Ishikawa (cell line): ENCODE data around the gene ARSB.
A peak's percentile ranks its signal among the peaks of the same experiment; 100 is the strongest.

Experiments
- CEBPB ChIP-seq: IDR thresholded peaks from 2 replicates; pipeline ENCODE4 v1.6.1; 2012
- CREB1 ChIP-seq: IDR thresholded peaks from 2 replicates; pipeline ENCODE4 v1.6.1; 2012; ENCODE audit warnings: low read depth
- EGR1 ChIP-seq: IDR thresholded peaks from 2 replicates; pipeline ENCODE4 v1.6.1; 2012
- EP300 ChIP-seq: IDR thresholded peaks from 2 replicates; pipeline ENCODE4 v1.6.1; 2012; ENCODE audit warnings: borderline replicate concordance
- FOXM1 ChIP-seq: IDR thresholded peaks from 2 replicates; pipeline ENCODE4 v1.6.1; 2012; ENCODE audit warnings: low read depth, borderline replicate concordance
- NFIC ChIP-seq: IDR thresholded peaks from 2 replicates; pipeline ENCODE4 v1.6.1; 2012
- RAD21 ChIP-seq: IDR thresholded peaks from 2 replicates; pipeline ENCODE4 v1.6.1; 2012; ENCODE audit warnings: low read depth
- TAF1 ChIP-seq: IDR thresholded peaks from 2 replicates; pipeline ENCODE4 v1.6.1; 2012; ENCODE audit warnings: low read depth, mild to moderate bottlenecking
- TCF12 ChIP-seq: IDR thresholded peaks from 2 replicates; pipeline ENCODE4 v1.6.1; 2012; ENCODE audit warnings: low read depth
- TEAD4 ChIP-seq: IDR thresholded peaks from 2 replicates; pipeline ENCODE4 v1.6.1; 2012
- YY1 ChIP-seq: IDR thresholded peaks from 2 replicates; pipeline ENCODE4 v1.6.1; 2012; ENCODE audit warnings: low read depth
- ZBTB7A ChIP-seq: IDR thresholded peaks from 2 replicates; pipeline ENCODE4 v1.6.1; 2012; ENCODE audit warnings: low read depth
- TF ChIP-seq, protein P1 (sequence below): IDR thresholded peaks from 2 replicates; pipeline ENCODE4 v1.6.1; 2012
- TF ChIP-seq, protein P2 (sequence below): IDR thresholded peaks from 2 replicates; pipeline ENCODE4 v1.6.1; 2012
- TF ChIP-seq, protein P3 (sequence below): IDR thresholded peaks from 2 replicates; pipeline ENCODE4 v1.6.1; 2012; ENCODE audit warnings: low read depth, mild to moderate bottlenecking

ARSB gene

DNA sequence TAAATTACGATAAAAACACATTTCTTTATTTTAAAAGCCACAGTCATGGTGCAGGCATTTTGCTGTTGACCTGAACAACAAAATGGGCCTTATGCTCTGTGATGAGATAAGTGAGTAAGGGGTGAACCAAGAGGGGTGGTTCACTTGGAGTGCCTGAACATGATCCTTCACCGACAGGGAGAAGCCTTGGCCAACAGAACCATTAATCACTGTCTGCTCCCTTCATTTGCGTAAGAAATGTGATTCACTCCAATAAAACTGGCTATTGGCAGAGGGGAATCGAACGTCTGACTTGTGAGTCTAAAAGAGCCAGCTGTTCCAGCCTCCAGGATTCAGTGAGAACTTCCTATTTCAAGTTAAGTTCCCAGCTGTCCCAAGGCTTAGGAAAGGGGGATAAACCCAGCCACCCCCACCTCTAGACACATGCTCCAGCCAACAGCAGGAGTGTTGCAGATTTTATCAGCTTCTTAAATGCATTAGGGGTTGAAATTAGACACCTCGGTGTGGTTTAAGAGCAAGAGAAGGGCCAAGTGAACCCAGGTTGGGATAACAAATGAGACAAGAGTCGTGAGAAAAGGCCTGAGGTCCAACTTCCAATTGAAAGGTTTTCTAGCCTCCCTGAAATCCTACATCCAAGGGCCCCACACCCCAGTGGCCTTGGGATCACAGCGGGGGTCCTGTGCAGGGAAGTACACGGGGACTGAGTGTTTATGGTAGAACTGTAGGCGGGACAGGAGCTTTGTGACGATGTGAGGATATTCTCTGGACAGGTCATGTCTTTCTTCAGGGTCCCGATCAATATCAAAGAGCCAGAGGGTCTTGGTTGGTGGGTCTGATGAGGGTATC lies 205.1 kb downstream of the ARSB start:
- TF ChIP-seq TAF1 (no peak), EP300 (no peak), CREB1 (no peak), YY1 (no peak), TEAD4 (no peak), TCF12 (no peak), EGR1 (no peak), RAD21 (no peak), NFIC (no peak), CEBPB (no peak), ZBTB7A (no peak), FOXM1 (no peak)
- TF ChIP-seq, protein P1, sequence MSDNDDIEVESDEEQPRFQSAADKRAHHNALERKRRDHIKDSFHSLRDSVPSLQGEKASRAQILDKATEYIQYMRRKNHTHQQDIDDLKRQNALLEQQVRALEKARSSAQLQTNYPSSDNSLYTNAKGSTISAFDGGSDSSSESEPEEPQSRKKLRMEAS: no peak
- TF ChIP-seq, protein P2, sequence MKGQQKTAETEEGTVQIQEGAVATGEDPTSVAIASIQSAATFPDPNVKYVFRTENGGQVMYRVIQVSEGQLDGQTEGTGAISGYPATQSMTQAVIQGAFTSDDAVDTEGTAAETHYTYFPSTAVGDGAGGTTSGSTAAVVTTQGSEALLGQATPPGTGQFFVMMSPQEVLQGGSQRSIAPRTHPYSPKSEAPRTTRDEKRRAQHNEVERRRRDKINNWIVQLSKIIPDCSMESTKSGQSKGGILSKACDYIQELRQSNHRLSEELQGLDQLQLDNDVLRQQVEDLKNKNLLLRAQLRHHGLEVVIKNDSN: no peak
- TF ChIP-seq, protein P3, sequence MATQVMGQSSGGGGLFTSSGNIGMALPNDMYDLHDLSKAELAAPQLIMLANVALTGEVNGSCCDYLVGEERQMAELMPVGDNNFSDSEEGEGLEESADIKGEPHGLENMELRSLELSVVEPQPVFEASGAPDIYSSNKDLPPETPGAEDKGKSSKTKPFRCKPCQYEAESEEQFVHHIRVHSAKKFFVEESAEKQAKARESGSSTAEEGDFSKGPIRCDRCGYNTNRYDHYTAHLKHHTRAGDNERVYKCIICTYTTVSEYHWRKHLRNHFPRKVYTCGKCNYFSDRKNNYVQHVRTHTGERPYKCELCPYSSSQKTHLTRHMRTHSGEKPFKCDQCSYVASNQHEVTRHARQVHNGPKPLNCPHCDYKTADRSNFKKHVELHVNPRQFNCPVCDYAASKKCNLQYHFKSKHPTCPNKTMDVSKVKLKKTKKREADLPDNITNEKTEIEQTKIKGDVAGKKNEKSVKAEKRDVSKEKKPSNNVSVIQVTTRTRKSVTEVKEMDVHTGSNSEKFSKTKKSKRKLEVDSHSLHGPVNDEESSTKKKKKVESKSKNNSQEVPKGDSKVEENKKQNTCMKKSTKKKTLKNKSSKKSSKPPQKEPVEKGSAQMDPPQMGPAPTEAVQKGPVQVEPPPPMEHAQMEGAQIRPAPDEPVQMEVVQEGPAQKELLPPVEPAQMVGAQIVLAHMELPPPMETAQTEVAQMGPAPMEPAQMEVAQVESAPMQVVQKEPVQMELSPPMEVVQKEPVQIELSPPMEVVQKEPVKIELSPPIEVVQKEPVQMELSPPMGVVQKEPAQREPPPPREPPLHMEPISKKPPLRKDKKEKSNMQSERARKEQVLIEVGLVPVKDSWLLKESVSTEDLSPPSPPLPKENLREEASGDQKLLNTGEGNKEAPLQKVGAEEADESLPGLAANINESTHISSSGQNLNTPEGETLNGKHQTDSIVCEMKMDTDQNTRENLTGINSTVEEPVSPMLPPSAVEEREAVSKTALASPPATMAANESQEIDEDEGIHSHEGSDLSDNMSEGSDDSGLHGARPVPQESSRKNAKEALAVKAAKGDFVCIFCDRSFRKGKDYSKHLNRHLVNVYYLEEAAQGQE: no peak

DNA sequence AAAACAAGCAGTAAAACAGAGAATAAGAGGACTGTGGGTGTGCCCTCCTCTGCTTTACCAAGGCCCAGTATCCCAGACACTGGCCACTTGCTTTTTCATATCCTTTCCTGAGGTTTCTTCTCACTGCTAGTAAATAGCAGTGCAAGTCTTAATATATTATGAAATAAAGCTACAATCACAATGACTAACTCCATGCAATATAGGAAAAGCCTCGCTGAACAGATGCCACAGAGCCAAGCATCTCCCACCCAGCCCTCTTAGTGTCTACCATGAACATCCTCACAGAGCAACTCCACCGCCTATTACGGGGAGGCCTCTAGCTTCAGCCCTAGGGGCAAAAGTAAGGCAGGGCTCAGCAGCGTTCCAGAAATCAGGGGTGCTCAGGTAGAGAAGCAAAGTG lies 205.8 kb downstream of the ARSB start:
- TF ChIP-seq YY1 (no peak), CEBPB (no peak), CREB1 (no peak), ZBTB7A (no peak), TCF12 (no peak), FOXM1 (no peak), EP300 (no peak), TEAD4 (no peak), NFIC (no peak), EGR1 (no peak), TAF1 (no peak), RAD21 (no peak)
- TF ChIP-seq, protein P3: no peak
- TF ChIP-seq, protein P1: no peak
- TF ChIP-seq, protein P2: no peak

DNA sequence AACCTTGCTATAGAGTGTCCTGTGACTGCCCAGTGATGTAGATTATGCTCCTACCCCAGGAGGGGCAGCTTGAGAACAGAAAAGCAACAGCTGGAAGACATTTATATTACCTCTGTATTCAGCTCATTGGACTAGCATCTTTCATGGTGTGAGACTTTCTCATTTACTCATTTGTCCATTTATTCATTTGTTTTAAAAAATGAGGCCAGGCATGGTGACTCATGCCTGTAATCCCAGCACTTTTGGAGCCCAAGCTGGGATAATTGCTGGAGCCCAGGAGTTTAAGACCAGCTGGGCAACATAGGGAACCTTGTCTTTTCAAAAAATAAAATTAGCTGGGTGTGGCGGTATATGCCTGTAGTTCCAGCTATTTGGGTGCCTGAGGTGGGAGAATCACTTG lies 206.6 kb downstream of the ARSB start:
- TF ChIP-seq RAD21 (no peak), TCF12 (peak; percentile 33; the same call in 1 of the 2 replicates)

DNA sequence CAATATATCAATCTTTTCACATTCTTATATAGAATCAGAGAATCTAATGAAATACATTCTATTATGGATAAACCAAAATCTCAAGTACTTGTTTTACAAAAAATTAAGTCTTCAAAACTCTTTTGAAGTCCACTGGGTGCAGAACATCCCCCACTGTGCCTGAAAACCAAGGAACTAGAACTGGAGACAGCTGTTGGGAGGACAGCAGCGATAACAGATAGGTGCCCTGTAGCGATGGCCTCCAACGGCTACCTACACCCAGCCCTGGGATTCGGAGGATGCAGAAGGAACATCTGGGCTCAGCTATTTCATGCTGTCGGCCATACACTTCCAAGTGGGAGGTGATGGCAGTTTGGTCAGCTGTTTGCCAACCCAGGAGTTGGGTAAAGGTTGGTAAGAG lies 207.2 kb downstream of the ARSB start:
- no peak for TF ChIP-seq EP300
- no peak for TF ChIP-seq CEBPB
- TF ChIP-seq YY1: no peak
- no peak for TF ChIP-seq TEAD4
- no peak for TF ChIP-seq NFIC
- no peak for TF ChIP-seq TAF1
- TF ChIP-seq, protein P1: no peak
- TF ChIP-seq, protein P2: no peak
- no peak for TF ChIP-seq ZBTB7A
- no peak for TF ChIP-seq EGR1
- no peak for TF ChIP-seq FOXM1
- TF ChIP-seq, protein P3: no peak
- no peak for TF ChIP-seq RAD21
